ENCODE results near the gene MYO1E.
"Not testable (repeated sequence)": the region's sequence is repeated elsewhere in the genome, so short reads cannot be mapped to it uniquely, and the experiment has no call there.

MYO1E gene

DNA sequence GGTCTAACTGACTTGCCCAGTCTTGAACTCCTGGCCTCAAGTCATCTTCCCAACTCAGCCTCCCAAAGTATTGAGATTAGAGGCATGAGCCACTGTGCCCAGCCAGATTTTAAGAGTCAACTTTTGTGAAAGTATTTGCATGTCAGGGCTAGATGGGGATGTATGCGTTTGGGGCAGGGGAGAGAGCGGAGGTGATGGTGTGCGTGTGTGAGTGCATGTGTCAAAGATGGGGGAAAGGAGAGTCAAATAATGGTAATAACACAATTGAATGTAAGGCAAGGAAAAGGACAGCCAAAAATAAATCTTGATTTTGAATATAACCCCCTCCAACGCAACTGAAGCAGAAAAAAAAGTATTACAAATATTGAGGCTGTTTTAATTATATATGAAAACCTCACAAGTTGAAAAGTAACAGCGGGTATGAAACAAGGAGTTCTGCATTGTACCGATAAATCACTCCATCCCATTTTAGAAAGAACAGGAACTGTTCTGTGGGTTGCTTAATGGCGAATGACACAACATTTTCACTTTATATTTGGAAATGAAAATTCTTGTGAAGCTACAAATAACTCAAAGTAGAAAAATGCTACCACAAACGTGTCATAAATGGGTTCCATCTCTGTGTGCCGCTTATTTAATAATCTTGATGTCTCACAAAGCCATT is 195.9 kb downstream of the MYO1E start:
- DNase-seq (ENCODE audit: extremely low spot score, insufficient read length, low read depth): no peak
- FAIRE-seq: no peak

DNA sequence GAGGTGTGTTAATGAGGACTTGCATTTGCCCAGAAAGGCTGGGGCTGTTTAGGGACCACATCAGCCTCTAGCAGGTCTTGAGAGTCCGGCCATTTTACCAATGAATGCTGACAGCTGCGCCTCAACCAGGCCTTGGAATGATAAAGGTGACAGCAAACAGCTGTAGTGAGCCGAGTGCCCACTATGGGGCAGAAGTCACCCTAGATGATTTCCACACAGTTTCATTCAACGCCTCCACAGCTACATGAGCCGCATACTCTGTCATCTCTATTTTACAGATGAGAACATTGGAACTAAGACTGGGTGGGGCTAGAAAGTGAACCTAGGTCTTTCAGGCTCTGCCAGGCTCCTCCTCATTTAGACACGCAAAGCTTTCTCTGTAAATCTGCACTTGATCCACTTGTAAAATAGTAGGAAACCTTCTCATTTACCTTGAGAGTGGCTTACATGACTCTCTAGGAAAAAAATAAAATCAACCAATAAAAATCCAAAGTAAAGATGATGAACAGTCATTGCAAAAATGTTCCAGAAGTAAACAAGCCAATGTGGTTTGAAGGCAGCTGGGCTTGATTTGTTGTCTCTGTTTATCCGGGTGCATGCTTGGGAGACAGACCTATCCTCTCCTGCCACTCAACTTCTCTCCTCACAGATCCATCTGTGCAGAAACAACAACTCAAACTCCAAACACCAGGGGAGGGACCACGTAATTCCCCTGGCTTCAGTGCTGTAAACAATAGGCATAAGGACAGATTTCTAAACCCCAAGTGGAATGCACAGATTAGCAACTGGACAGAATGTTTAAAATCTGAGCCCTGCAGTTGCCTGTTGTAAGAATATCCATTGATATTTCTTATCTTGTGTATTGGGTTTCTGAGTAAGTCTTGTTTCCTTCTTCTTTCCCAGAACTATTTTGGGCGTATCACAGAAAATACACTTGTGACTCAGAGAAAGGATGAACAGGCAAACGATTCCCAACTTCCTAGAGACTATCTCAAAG is 197.5 kb downstream of the MYO1E start:
- FAIRE-seq: peak; percentile 75
- DNase-seq (ENCODE audit: extremely low spot score, insufficient read length, low read depth): peak; percentile 28

GRCh38 chr15:59174151-59174834 is 198.4 kb downstream of the MYO1E start:
- no peak for DNase-seq (ENCODE audit: extremely low spot score, insufficient read length, low read depth)
- FAIRE-seq: no peak

DNA sequence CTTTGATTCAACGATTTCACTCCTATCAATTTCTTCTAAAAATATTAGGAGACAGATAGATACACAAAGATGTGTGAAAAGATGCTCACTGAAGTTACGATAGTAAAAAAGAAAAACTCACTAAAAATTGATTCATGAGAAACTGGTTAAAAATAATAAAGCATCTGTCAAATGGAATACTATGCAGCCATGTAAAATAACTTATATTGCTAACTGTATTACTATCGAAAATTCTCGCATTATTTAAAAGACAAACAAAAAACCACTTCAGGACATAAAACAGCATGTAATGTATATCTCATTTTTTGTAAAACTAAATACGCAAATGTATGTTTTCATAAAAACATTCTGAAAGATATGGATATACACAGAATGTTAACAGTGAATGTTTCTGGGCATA is 199.5 kb downstream of the MYO1E start:
- FAIRE-seq (no peak), DNase-seq (ENCODE audit: extremely low spot score, insufficient read length, low read depth) (no peak)

- FAIRE-seq (no peak), DNase-seq (ENCODE audit: extremely low spot score, insufficient read length, low read depth) (no peak)
Observed at GRCh38 chr15:59172289-59172901, 200.3 kb downstream of the MYO1E start.

- no peak for FAIRE-seq
- no peak for DNase-seq (ENCODE audit: extremely low spot score, insufficient read length, low read depth)
Observed at GRCh38 chr15:59171067-59171397, 201.6 kb downstream of the MYO1E start.

DNA sequence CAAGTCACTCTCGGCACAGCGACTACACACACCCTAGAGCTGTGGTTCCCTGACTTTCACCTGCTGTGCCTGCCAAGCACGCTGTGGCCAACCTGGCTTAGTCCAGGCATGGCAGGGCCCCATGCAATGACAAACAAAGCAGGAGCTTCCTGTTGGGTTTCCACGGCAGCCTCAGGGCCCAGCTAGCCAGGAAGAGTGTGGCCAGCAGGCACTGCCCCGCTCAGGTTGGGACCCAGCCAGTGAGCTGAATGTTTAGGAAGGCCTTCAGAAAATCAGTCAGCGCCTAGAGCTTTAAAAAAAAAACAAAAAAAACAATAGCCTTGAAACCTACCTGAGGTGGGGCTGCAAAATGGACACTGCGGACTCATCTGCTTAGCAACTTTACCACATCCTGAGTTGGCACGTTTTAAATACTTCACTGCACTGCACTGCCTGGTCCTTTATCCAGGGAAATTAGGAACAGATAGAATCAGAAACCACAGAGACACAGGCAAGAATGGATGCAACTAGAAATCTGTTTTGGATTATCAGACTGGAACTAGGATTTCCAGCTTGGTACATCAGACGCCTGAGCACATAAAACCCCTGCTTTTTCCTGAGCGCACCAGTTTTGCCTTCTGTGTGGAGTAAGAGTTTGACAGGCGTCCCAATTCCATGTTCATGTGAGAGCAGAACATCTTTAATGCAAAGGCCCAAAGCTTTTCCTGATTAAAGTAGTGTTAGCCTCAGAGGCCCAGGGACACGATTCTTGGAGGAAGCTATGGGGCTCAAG is 202.2 kb downstream of the MYO1E start:
- no peak for DNase-seq (ENCODE audit: extremely low spot score, insufficient read length, low read depth)
- no peak for FAIRE-seq

- DNase-seq (ENCODE audit: extremely low spot score, insufficient read length, low read depth): no peak
- no peak for FAIRE-seq
Observed at GRCh38 chr15:59169251-59169708, 203.4 kb downstream of the MYO1E start.

GRCh38 chr15:59168536-59168935 is 204.1 kb downstream of the MYO1E start:
- FAIRE-seq: no peak

GRCh38 chr15:59166601-59167265 is 205.9 kb downstream of the MYO1E start:
- no peak for FAIRE-seq
- no peak for DNase-seq (ENCODE audit: extremely low spot score, insufficient read length, low read depth)

More at GRCh38 chr15:59168536-59168935, 204.1 kb downstream of the MYO1E start:
- no peak for DNase-seq (ENCODE audit: extremely low spot score, insufficient read length, low read depth)

DNA sequence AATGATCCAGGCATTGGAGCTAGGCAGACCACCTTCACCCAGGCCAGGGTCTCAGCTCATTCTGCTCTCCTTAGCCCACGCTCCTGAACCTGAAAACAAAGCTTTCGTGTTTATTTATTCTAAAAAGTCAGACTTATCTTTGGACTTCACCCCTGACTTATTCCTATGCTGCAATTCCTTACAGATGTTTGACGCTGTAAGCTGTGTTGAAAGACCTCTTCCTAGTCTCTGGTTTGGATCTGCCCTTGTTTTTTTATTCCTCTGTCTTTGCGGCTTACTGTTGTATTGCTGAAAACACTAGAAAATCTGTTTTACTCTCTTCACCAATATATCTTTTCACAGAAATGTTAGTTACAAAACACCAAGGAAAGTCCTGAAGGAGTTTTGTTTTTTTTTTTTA is 206.5 kb downstream of the MYO1E start:
- DNase-seq (ENCODE audit: extremely low spot score, insufficient read length, low read depth) (no peak), FAIRE-seq (no peak)

DNA sequence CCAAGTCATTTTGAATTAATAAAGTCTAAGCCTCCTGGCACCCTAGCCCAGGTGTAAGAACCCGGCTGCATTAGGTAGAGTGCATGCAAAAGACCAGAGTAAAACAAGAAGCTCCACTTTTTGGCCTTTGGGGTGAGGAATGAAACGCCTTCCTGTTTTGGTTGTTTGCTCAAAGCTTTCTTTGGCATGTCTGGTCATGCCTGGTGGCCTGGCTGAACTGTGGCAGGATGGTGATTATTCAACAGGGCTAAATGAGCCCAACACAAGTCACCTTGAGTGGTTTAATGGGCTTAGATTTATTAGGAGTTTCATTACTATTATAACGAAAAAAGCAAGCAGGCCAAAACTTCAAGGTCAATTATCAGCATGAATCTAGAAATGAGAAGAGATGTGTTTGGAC is 206.9 kb downstream of the MYO1E start:
- no peak for DNase-seq (ENCODE audit: extremely low spot score, insufficient read length, low read depth)
- FAIRE-seq: no peak

DNA sequence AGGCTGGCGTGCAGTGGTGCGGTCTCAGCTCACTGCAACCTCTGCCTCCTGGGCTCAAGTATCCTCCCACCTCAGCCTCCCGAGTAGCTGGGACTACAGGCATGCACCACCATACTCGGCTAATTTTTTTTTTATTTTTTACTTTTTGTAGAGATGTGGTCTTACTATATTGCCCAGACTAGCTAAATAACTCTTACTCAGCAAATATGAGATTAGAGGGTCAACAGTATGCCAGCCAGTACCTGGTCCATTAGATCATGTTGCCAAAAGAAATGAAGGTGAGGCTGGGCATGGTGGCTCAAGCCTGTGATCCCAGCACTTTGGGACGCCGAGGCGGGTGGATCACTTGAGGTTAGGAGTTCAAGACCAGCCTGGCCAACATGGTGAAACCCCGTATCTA is 210.6 kb downstream of the MYO1E start:
- FAIRE-seq; DNase-seq (ENCODE audit: extremely low spot score, insufficient read length, low read depth): not testable (repeated sequence)

DNA sequence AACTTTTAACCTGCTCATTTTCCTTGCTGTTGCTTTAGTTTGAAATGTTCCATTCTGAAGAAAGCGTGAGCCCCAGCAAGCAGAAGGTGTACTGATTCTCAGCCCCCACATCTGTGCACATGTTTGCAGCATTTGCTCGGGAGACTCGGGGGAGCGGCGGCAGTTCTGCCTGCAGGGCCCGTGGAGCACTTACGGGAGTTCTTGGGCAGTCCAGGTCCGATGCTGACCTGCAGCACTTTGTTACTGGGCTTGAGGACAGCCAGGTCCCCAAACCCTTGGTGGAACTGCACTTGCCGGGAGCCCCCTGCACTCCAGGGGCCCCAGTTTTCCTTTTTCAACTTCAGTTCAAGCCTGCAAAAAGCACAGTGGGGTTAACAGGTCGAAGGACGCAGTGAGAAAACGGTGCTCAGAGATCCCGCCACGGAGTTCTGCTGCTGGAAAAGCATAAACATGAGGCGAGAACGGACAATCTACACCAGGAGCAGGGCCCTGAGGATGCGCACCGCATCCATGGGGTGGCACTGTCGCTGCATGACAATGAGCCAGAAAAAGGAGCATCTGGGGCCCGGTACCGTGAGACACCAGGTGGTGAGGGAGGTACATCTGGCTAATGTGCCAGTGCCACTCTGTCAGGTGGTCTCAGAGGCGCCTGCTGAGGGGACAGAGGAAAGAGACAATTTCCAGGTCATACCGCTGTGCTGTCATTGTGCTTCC is 211.6 kb downstream of the MYO1E start:
- DNase-seq (ENCODE audit: extremely low spot score, insufficient read length, low read depth) (no peak), FAIRE-seq (no peak)

DNA sequence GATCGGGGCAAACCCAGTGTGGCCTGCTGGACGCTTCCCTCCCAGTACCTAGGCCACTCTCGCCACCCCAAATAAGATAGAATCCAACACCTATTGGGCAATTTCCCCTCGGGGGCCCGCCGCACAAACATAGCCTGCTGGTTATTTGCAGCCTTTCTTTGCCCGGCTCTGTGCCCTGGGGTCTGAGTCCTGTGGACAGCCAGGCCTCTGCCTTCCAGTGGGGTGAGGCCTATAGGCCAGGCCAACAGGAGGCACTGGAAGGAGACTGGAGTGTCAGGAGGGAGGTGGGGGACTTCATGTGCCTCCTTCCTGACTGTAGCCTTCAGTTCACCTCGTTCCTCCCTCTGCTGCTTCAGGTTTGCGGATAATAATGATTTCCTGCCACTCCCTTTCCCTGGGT is 213.5 kb downstream of the MYO1E start:
- no peak for FAIRE-seq
- no peak for DNase-seq (ENCODE audit: extremely low spot score, insufficient read length, low read depth)

GRCh38 chr15:59158701-59159034 is 214.0 kb downstream of the MYO1E start:
- FAIRE-seq: no peak
- no peak for DNase-seq (ENCODE audit: extremely low spot score, insufficient read length, low read depth)

GRCh38 chr15:59157840-59158700 is 214.6 kb downstream of the MYO1E start:
- FAIRE-seq (no peak), DNase-seq (ENCODE audit: extremely low spot score, insufficient read length, low read depth) (no peak)

DNA sequence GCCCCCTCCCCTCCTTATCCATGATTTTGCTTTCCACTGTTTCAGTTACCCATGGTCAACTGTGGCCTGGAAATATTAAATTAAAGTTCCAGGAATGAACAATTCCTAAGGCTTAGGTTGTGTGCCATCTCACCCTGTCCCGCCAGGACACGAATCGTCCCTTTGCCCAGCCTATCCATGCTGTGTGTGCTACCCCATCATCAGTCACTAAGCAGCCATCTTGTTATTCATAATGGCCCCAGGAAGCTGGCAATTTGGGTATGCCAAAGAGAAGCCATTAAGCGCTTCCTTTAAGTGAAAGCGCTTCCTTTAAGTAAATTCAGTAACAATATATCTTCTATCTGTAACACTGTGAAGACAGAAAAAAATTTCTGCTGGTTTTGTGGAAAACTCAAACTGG is 215.3 kb downstream of the MYO1E start:
- no peak for FAIRE-seq
- DNase-seq (ENCODE audit: extremely low spot score, insufficient read length, low read depth): no peak

Data from GM18507 (cell line).